Superior temporal gyrus (tissue), 1 donor: ENCODE results near the gene CENPN.

Source experiments
- DNase-seq: peaks from one replicate; pipeline ENCODE4 v3.0.0-alpha.2; 2016; ENCODE audit errors: extremely low spot score

CENPN gene

GRCh38 chr16:81077076-81077940 is 70.3 kb downstream of the CENPN start, which contains the start of gene C16orf46:
TSS of gene C16orf46 (minus strand) at chr16:81077238. CDS start at chr16:81063955, 13,283 bp downstream.
- peak; percentile 98 for DNase-seq

DNA sequence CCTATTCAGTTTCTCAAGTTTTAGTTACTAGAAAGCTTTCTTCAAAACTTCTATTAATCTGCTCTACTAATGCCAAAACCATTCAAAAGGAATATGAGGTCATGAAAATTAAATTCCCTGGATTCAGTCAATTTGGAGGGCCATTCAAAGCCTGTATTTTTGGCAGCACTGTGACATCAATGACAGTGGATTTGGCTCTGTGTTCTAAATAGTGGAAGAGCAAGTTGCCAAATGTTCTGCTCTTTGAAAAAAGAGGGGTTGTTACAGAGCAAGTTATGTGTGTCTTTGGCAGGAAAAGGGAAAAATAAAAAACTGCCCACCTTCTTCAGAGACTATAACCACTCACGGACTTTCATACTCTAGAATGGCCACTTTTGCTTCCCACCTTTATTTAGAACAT is 73.2 kb downstream of the CENPN start:
- no peak for DNase-seq

- DNase-seq: no peak
Measured at GRCh38 chr16:81081014-81081413, 74.0 kb downstream of the CENPN start.
